Measurements from ENCODE around the gene ABCA1. TPM values are rescaled to one million over a fixed set of nuclear protein-coding genes. Genes with fewer than 3 reads are reported as not detected.

The ABCA1 gene
- total RNA-seq, 1 donor = 73.1 TPM

- no peaks in the 10 kb centered on the region for H4K20me1 ChIP-seq (ENCODE audit: insufficient read depth, low read length)
Measured at GRCh38 chr9:104915753-104916152, 12.2 kb downstream of the ABCA1 start.

GRCh38 chr9:104915049-104915448 is 12.9 kb downstream of the ABCA1 start:
- H2AFZ ChIP-seq (ENCODE audit: low read length) = no peak overlapping the region
- no peak for DNase-seq (ENCODE audit: insufficient read length, low spot score, missing footprints)
- H3K36me3 ChIP-seq (ENCODE audit: insufficient read depth, low read length) = no peaks in the 10 kb centered on the region
- H3K79me2 ChIP-seq (ENCODE audit: insufficient read depth, low read length) = peaks cover 6% of the 10 kb centered on the region
- H3K27me3 ChIP-seq (ENCODE audit: insufficient read depth, low read length) = no peaks in the 10 kb centered on the region
- peaks cover 10% of the 10 kb centered on the region for H3K4me1 ChIP-seq (ENCODE audit: insufficient read depth, low read length)
- no peaks in the 10 kb centered on the region for H4K20me1 ChIP-seq (ENCODE audit: insufficient read depth, low read length)
- H3K4me3 ChIP-seq (ENCODE audit: insufficient read depth, low read length) = no peak overlapping the region
- no peak for TF ChIP-seq CTCF (IDR thresholded peaks at IDR 0.05; ENCODE audit: extremely low read depth, low read depth, low read length)
- H3K4me2 ChIP-seq (ENCODE audit: insufficient read depth, low read length) = no peak overlapping the region
- no peak overlapping the region for H3K27ac ChIP-seq (ENCODE audit: low read depth, low read length)
- no peaks in the 10 kb centered on the region for H3K9me3 ChIP-seq (ENCODE audit: low read depth, low read length)

More at GRCh38 chr9:104915753-104916152, 12.2 kb downstream of the ABCA1 start:
- Histone ChIP-seq H3K4me2 (ENCODE audit: insufficient read depth, low read length) (no peak overlapping the region), H3K27me3 (ENCODE audit: insufficient read depth, low read length) (no peaks in the 10 kb centered on the region), H3K9me3 (ENCODE audit: low read depth, low read length) (no peaks in the 10 kb centered on the region), H2AFZ (ENCODE audit: low read length) (no peak overlapping the region), H3K4me1 (ENCODE audit: insufficient read depth, low read length) (peaks cover 7% of the 10 kb centered on the region), H3K36me3 (ENCODE audit: insufficient read depth, low read length) (no peaks in the 10 kb centered on the region), H3K79me2 (ENCODE audit: insufficient read depth, low read length) (peaks cover 6% of the 10 kb centered on the region), H3K27ac (ENCODE audit: low read depth, low read length) (no peak overlapping the region), H3K4me3 (ENCODE audit: insufficient read depth, low read length) (no peak overlapping the region)
- no peak for DNase-seq (ENCODE audit: insufficient read length, low spot score, missing footprints)
- TF ChIP-seq CTCF (IDR thresholded peaks at IDR 0.05; ENCODE audit: extremely low read depth, low read depth, low read length) = no peak

GRCh38 chr9:104914466-104914865 is 13.5 kb downstream of the ABCA1 start:
- H3K79me2 ChIP-seq (ENCODE audit: insufficient read depth, low read length) = peaks cover 6% of the 10 kb centered on the region
- no peak overlapping the region for H3K4me3 ChIP-seq (ENCODE audit: insufficient read depth, low read length)
- H3K4me1 ChIP-seq (ENCODE audit: insufficient read depth, low read length) = peaks cover 15% of the 10 kb centered on the region
- H3K4me2 ChIP-seq (ENCODE audit: insufficient read depth, low read length) = no peak overlapping the region
- no peaks in the 10 kb centered on the region for H4K20me1 ChIP-seq (ENCODE audit: insufficient read depth, low read length)
- no peak for TF ChIP-seq CTCF (IDR thresholded peaks at IDR 0.05; ENCODE audit: extremely low read depth, low read depth, low read length)
- DNase-seq (ENCODE audit: insufficient read length, low spot score, missing footprints) = no peak
- no peaks in the 10 kb centered on the region for H3K27me3 ChIP-seq (ENCODE audit: insufficient read depth, low read length)
- no peak overlapping the region for H2AFZ ChIP-seq (ENCODE audit: low read length)
- H3K9me3 ChIP-seq (ENCODE audit: low read depth, low read length) = no peaks in the 10 kb centered on the region
- H3K27ac ChIP-seq (ENCODE audit: low read depth, low read length) = no peak overlapping the region
- no peaks in the 10 kb centered on the region for H3K36me3 ChIP-seq (ENCODE audit: insufficient read depth, low read length)

- H3K36me3 ChIP-seq (ENCODE audit: insufficient read depth, low read length) = no peaks in the 10 kb centered on the region
- no peak overlapping the region for H3K4me3 ChIP-seq (ENCODE audit: insufficient read depth, low read length)
- H3K4me2 ChIP-seq (ENCODE audit: insufficient read depth, low read length) = no peak overlapping the region
- H3K4me1 ChIP-seq (ENCODE audit: insufficient read depth, low read length) = peaks cover 17% of the 10 kb centered on the region
- TF ChIP-seq CTCF (IDR thresholded peaks at IDR 0.05; ENCODE audit: extremely low read depth, low read depth, low read length) = no peak
- no peak for DNase-seq (ENCODE audit: insufficient read length, low spot score, missing footprints)
- no peak overlapping the region for H2AFZ ChIP-seq (ENCODE audit: low read length)
- H3K79me2 ChIP-seq (ENCODE audit: insufficient read depth, low read length) = peaks cover 6% of the 10 kb centered on the region
- no peaks in the 10 kb centered on the region for H3K9me3 ChIP-seq (ENCODE audit: low read depth, low read length)
- no peak overlapping the region for H3K27ac ChIP-seq (ENCODE audit: low read depth, low read length)
- no peaks in the 10 kb centered on the region for H3K27me3 ChIP-seq (ENCODE audit: insufficient read depth, low read length)
- no peaks in the 10 kb centered on the region for H4K20me1 ChIP-seq (ENCODE audit: insufficient read depth, low read length)
Measured at GRCh38 chr9:104912606-104913005, 15.3 kb downstream of the ABCA1 start.

Measured in osteoblast (primary cell).